ENCODE measurements around the gene SLC35C1. TPM values are rescaled to one million over a fixed set of nuclear protein-coding genes. Genes with fewer than 3 reads are reported as not detected.

SLC35C1 gene
- total RNA-seq, 4 donors from 2014 or later: under 0.01 to 12.7 (median 5.2) TPM

DNA sequence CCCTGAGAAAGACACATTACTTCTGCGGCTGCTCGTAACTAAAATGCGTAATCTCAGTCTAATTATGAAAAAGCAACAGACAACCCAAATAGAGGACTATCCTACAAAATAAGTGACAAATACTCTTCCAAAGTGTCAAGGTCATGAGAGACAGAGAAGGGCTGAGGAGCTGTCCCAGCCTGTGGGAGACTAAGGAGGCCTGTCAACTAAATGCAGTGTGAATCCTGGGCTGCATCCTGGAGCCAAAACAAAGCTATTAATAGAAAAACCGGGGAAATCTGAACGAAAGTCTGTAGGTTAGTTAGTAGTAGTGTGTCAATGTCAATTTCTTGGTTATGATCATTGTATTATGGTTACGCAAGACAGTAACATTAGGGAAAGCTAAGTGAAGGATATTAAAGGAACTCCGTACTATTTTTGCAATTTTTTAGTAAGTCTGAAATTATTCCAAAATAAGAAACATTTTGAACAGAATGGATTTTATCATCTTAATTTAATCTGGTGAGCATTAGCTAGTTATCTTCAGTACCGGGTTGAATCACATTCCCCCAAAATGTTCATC is 39.8 kb upstream of the SLC35C1 start:
- no peak for TF ChIP-seq POLR2A (IDR thresholded peaks at IDR 0.05)
- TF ChIP-seq, protein P1, sequence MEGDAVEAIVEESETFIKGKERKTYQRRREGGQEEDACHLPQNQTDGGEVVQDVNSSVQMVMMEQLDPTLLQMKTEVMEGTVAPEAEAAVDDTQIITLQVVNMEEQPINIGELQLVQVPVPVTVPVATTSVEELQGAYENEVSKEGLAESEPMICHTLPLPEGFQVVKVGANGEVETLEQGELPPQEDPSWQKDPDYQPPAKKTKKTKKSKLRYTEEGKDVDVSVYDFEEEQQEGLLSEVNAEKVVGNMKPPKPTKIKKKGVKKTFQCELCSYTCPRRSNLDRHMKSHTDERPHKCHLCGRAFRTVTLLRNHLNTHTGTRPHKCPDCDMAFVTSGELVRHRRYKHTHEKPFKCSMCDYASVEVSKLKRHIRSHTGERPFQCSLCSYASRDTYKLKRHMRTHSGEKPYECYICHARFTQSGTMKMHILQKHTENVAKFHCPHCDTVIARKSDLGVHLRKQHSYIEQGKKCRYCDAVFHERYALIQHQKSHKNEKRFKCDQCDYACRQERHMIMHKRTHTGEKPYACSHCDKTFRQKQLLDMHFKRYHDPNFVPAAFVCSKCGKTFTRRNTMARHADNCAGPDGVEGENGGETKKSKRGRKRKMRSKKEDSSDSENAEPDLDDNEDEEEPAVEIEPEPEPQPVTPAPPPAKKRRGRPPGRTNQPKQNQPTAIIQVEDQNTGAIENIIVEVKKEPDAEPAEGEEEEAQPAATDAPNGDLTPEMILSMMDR (IDR thresholded peaks at IDR 0.05): no peak
- intact Hi-C loops (cut with DNase I; ENCODE audit: low total_unique reads): no loop called here
- Histone ChIP-seq H3K36me3 (no peaks in the 10 kb centered on the region), H3K4me1 (no peaks in the 10 kb centered on the region), H3K27me3 (no peaks in the 10 kb centered on the region), H3K4me3 (no peak overlapping the region), H3K9me3 (no peaks in the 10 kb centered on the region), H3K27ac (no peak overlapping the region)
- no peak for DNase-seq

DNA sequence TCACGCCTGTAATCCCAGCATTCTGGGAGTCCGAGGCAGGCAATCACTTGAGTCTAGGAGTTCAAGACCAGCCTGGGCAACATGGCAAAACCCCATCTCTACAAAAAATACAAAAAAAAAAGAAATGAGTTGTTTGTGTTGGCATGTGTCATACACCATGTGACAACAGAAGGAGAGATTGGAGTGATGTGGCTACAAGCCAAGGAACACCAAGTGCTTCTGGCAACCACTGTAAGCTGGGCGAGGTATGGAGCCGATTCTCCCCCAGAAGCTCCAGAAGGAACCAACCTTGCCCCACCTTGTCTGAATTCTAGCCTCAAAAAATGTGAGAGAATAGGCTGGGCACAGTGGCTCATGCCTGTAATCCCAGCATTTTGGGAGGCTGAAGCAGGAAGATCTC is 39.1 kb upstream of the SLC35C1 start:
- TF ChIP-seq, protein P1 (IDR thresholded peaks at IDR 0.05): no peak
- no peak for TF ChIP-seq POLR2A (IDR thresholded peaks at IDR 0.05)
- H3K4me3 ChIP-seq: no peak overlapping the region
- H3K36me3 ChIP-seq: no peaks in the 10 kb centered on the region
- DNase-seq: no peak
- intact Hi-C loops (cut with DNase I; ENCODE audit: low total_unique reads): no loop called here
- no peaks in the 10 kb centered on the region for H3K4me1 ChIP-seq
- H3K27ac ChIP-seq: no peak overlapping the region
- no peaks in the 10 kb centered on the region for H3K27me3 ChIP-seq
- no peaks in the 10 kb centered on the region for H3K9me3 ChIP-seq

DNA sequence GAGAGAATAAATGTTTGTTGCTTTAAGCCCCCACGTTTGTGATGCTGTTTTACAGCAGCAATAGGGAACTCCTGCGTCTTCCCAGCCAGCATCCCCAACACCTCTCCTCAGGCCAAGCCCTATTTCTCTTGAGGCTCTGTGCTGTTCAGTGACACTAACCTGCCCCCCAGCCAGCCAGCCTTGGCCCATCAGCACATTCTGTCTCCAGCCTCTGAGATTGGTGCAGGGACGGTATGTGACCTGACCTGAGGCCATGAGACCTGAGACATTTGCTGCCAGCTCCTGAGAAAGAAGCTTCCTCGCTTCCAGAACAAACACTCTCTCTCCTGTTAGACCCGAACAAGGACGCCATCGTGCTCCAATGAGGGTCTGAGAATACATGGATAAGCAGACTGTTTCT is 38.5 kb upstream of the SLC35C1 start:
- Histone ChIP-seq H3K4me3 (no peak overlapping the region), H3K27me3 (no peaks in the 10 kb centered on the region), H3K27ac (no peak overlapping the region), H3K36me3 (no peaks in the 10 kb centered on the region), H3K9me3 (no peaks in the 10 kb centered on the region), H3K4me1 (no peaks in the 10 kb centered on the region)
- no peak for DNase-seq
- intact Hi-C loops (cut with DNase I; ENCODE audit: low total_unique reads): no loop called here
- TF ChIP-seq, protein P1 (IDR thresholded peaks at IDR 0.05): no peak
- no peak for TF ChIP-seq POLR2A (IDR thresholded peaks at IDR 0.05)

DNA sequence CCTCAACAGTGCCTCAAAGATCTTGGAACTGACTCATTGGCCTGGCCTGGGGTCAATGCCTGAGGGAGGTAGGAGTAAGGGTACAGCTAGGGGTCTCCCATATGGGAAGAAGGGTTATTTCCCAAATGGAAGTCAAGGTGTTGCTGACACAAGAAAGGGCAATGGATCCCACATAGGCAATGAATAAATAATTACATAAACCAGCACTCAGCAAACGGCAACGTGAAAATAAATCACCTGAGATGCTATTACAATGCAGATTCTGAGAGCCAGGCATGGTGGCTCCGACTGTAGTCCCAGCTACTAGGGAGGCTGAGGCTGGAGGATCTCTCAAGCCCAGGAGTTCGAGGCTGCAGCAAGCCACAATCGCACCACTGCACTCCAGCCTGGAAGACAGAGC is 36.5 kb upstream of the SLC35C1 start:
- intact Hi-C loops (cut with DNase I; ENCODE audit: low total_unique reads): no loop called here
- no peaks in the 10 kb centered on the region for H3K36me3 ChIP-seq
- H3K9me3 ChIP-seq: no peaks in the 10 kb centered on the region
- no peaks in the 10 kb centered on the region for H3K27me3 ChIP-seq
- no peaks in the 10 kb centered on the region for H3K4me1 ChIP-seq
- TF ChIP-seq, protein P1 (IDR thresholded peaks at IDR 0.05): no peak
- TF ChIP-seq POLR2A (IDR thresholded peaks at IDR 0.05): no peak
- H3K27ac ChIP-seq: no peak overlapping the region
- H3K4me3 ChIP-seq: no peak overlapping the region
- no peak for DNase-seq

DNA sequence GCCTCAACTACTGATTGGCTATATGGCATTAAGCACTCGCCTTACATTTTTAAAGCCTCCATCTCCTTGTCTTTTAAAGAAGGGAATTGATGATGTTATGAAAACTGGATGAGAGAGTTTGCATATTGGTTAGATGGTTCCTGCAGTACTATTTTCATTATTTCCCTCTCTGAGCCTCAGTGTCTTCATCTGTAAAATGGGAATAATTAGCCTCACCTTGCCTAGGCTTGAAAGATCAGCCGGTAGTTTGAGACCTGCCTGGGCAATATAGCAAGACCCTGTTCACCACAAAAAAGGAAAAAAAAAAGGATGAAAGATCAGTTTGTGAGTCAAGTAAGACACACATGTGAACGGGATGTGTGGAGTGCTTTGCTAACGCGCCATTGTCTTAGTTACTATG is 35.0 kb upstream of the SLC35C1 start:
- H3K36me3 ChIP-seq: no peaks in the 10 kb centered on the region
- DNase-seq: no peak
- no peak overlapping the region for H3K4me3 ChIP-seq
- no peak for TF ChIP-seq POLR2A (IDR thresholded peaks at IDR 0.05)
- TF ChIP-seq, protein P1 (IDR thresholded peaks at IDR 0.05): no peak
- no peak overlapping the region for H3K27ac ChIP-seq
- no peaks in the 10 kb centered on the region for H3K27me3 ChIP-seq
- H3K4me1 ChIP-seq: no peaks in the 10 kb centered on the region
- intact Hi-C loops (cut with DNase I; ENCODE audit: low total_unique reads): no loop called here
- no peaks in the 10 kb centered on the region for H3K9me3 ChIP-seq

All from uterus (tissue), 4 donors.